CD4-positive, alpha-beta memory T cell (primary cell): Measurements from ENCODE around the gene TSC22D3. TPM values are rescaled to one million over a fixed set of nuclear protein-coding genes. Genes with fewer than 3 reads are reported as not detected.

Source experiments
- CTCF ChIA-PET: fragments of 350-600 bp; sonication (Branson Sonifier 250); formaldehyde crosslinking; loops from one replicate; lab custom pipeline; 2021; ENCODE audit warnings: inconsistent platforms; ENCODE audit not compliant: partially characterized antibody; lab: Charles Lee
- POLR2A ChIA-PET: fragments of 350-600 bp; sonication (Branson Sonifier 250); formaldehyde crosslinking; loops from one replicate; lab custom pipeline; 2021; ENCODE audit not compliant: partially characterized antibody; lab: Charles Lee
- DNase-seq, 5 donors: peaks; one replicate each; pipeline versions ENCODE4 v3.0.0 to v3.0.0-alpha.2; 2020 to 2022; ENCODE audit warnings: mixed read lengths in 1 of 5
- H3K27ac ChIP-seq: one replicate; pipeline ENCODE4 v1.7.0; 2013; ENCODE audit warnings: low read depth, low read length
- H3K27me3 ChIP-seq: 2 replicates; pipeline ENCODE4 v1.7.0; 2013; ENCODE audit warnings: mild to moderate bottlenecking, low read length, moderate library complexity; ENCODE audit not compliant: insufficient read depth
- H3K36me3 ChIP-seq: 2 replicates; pipeline ENCODE4 v1.7.0; 2013; ENCODE audit warnings: mild to moderate bottlenecking, low read length, moderate library complexity; ENCODE audit not compliant: insufficient read depth
- H3K4me1 ChIP-seq: 2 replicates; pipeline ENCODE4 v1.7.0; 2013; ENCODE audit warnings: mild to moderate bottlenecking, low read length, moderate library complexity; ENCODE audit not compliant: insufficient read depth
- H3K4me3 ChIP-seq, 2 donors: one replicate each; pipeline ENCODE4 v1.7.0; 2013; ENCODE audit warnings: low read length in 2 of 2, mild to moderate bottlenecking in 1 of 2
- H3K9me3 ChIP-seq, 2 donors: one replicate each; pipeline ENCODE4 v1.7.0; 2013; ENCODE audit warnings: low read length in 2 of 2, control low read depth in 1 of 2; ENCODE audit not compliant: control insufficient read depth in 1 of 2
- H3K27ac Mint-ChIP-seq, 7 donors: one replicate each; pipeline ENCODE4 v1.8.0; 2020 to 2021; ENCODE audit warnings: mixed read lengths in 7 of 7, mild to moderate bottlenecking in 6 of 7, inconsistent platforms in 3 of 7, moderate library complexity in 3 of 7
- H3K27me3 Mint-ChIP-seq, 2 donors: one replicate each; pipeline ENCODE4 v1.8.0; 2020 to 2021; ENCODE audit warnings: mixed read lengths in 2 of 2
- H3K36me3 Mint-ChIP-seq, 2 donors: one replicate each; pipeline ENCODE4 v1.8.0; 2020 to 2021; ENCODE audit warnings: mixed read lengths in 2 of 2, inconsistent platforms in 1 of 2, mild to moderate bottlenecking in 1 of 2
- H3K4me1 Mint-ChIP-seq, 4 donors: one replicate each; pipeline ENCODE4 v1.8.0; 2020 to 2021; ENCODE audit warnings: mixed read lengths in 4 of 4, mild to moderate bottlenecking in 1 of 4
- H3K4me3 Mint-ChIP-seq, 8 donors: one replicate each; pipeline ENCODE4 v1.8.0; 2020 to 2021; ENCODE audit warnings: mixed read lengths in 8 of 8, mild to moderate bottlenecking in 7 of 8, moderate library complexity in 6 of 8, inconsistent platforms in 3 of 8
- H3K9me3 Mint-ChIP-seq, 8 donors: one replicate each; pipeline ENCODE4 v1.8.0; 2020 to 2021; ENCODE audit warnings: mixed read lengths in 8 of 8, mild to moderate bottlenecking in 5 of 8, inconsistent platforms in 3 of 8, moderate library complexity in 1 of 8
- intact Hi-C: fragments of 100-400 bp; cut with micrococcal nuclease; formaldehyde crosslinking; loops from one replicate; pipeline ENCODE4 v1.15.1; 2023
- polyA plus RNA-seq, 2 donors: library from polyadenylated mRNA; unstranded; fragments of 300-500 nt; fragmentation: Illumina TruSeq; gene quantifications; one replicate each; pipeline ENCODE4 v1.2.3, GENCODE V29; 2021
- total RNA-seq, 2 experiments: library from RNA; stranded (reverse); gene quantifications; one replicate each; pipeline ENCODE4 v1.2.3, GENCODE V29; 2021

Gene TSC22D3
- total and polyA plus RNA-seq, 4 experiments from 2014 or later: 195 to 1,424 (median 481) TPM

DNA sequence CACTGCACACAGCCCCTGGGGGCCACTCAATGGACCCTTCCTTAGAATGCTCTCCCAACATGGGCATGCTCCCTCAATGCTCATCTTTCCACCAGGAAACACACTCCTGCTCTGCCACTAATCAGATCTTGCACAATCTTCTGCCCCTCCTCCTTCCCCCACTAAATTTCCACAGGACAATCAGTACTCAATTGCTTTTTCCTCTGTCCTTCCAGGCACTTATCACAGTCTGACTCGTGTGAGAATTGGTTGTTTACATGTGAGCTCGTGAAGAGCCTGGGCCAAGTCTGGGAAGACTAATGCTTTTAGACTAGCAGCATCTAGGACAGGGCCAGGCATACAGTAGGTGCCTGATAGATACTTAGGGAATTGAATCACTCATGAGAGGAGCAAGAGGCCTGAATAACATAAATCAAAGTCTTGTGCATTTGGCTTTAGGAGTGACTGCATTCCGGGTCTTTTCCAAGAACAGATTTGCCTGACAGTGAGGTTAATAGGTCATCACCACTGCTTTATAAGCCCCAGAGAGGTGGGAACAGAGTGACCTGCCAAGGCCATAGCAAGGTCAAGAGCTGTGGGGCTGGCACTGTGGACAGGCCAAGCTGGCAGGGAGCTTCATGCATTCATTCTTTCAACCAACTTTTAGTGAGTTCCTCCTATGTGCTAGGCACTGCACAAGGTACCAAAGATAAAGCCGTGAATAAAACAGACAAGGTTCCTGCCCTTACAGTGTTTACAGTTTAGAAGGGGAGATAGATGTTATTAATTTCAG lies 92.3 kb downstream of the TSC22D3 start:
- Mint-ChIP-seq H3K9me3 (no peaks in the 10 kb centered on the region), H3K4me3 (peak overlapping the region in 2 of 8 donors; percentile 13 to 25), H3K27me3 (no peaks in the 10 kb centered on the region), H3K36me3 (no peaks in the 10 kb centered on the region), H3K27ac (peak overlapping the region in 5 of 7 donors; percentile 17 to 82 (median 74)), H3K4me1 (peaks cover 36 to 74% (median 56%) of the 10 kb centered on the region in 4 donors)
- DNase-seq: no peak
- H3K36me3 ChIP-seq: no peaks in the 10 kb centered on the region
- peaks cover 56% of the 10 kb centered on the region for H3K4me1 ChIP-seq
- POLR2A ChIA-PET: interaction anchor here (1.4 to 20.8 kb wide), 3 partner anchors 9 to 362 kb away, joined by 3 to 1740 read pairs (median 33); partner anchors contain the start of gene VSIG1
- H3K27ac ChIP-seq: no peak overlapping the region
- no peak overlapping the region for H3K4me3 ChIP-seq
- intact Hi-C loops: no loop called here
- CTCF ChIA-PET: interaction anchor here (0.9 kb wide), 1 partner anchor 10 kb away, joined by 3 read pairs; no protein-coding TSS in a partner anchor
- H3K27me3 ChIP-seq: no peaks in the 10 kb centered on the region
- H3K9me3 ChIP-seq: no peaks in the 10 kb centered on the region

GRCh38 chrX:107682256-107682655 lies 93.3 kb downstream of the TSC22D3 start:
- Histone ChIP-seq H3K4me1 (peaks cover 62% of the 10 kb centered on the region), H3K27me3 (no peaks in the 10 kb centered on the region), H3K27ac (no peak overlapping the region), H3K36me3 (no peaks in the 10 kb centered on the region), H3K4me3 (no peak overlapping the region), H3K9me3 (no peaks in the 10 kb centered on the region)
- POLR2A ChIA-PET: interaction anchor here (3.9 to 20.8 kb wide), 2 partner anchors 8 to 31 kb away, joined by 33 to 1740 read pairs; no protein-coding TSS in a partner anchor
- DNase-seq: no peak
- Mint-ChIP-seq H3K4me1 (peaks cover 36 to 81% (median 63%) of the 10 kb centered on the region in 4 donors), H3K9me3 (no peaks in the 10 kb centered on the region), H3K4me3 (no peak overlapping the region), H3K36me3 (no peaks in the 10 kb centered on the region), H3K27me3 (no peaks in the 10 kb centered on the region), H3K27ac (peak overlapping the region in 5 of 7 donors; percentile 6 to 86 (median 54))
- CTCF ChIA-PET: no interaction called here
- intact Hi-C loops: no loop called here

GRCh38 chrX:107678957-107679740 lies 96.4 kb downstream of the TSC22D3 start:
- intact Hi-C loops: no loop called here
- no peaks in the 10 kb centered on the region for H3K27me3 ChIP-seq
- H3K36me3 ChIP-seq: no peaks in the 10 kb centered on the region
- peaks cover 46 to 83% (median 73%) of the 10 kb centered on the region in 4 donors for H3K4me1 Mint-ChIP-seq
- H3K9me3 ChIP-seq: no peaks in the 10 kb centered on the region
- no peak overlapping the region for H3K4me3 ChIP-seq
- ChIA-PET CTCF (interaction anchor here (0.8 to 13.2 kb wide), 5 partner anchors 22 to 96 kb away, joined by 3 to 462 read pairs (median 3); no protein-coding TSS in a partner anchor), POLR2A (interaction anchor here (1.3 to 20.8 kb wide), 6 partner anchors 10 to 97 kb away, joined by 4 to 1740 read pairs (median 14); partner anchors contain the start of genes NCBP2L and TSC22D3)
- H3K9me3 Mint-ChIP-seq: no peaks in the 10 kb centered on the region
- H3K27me3 Mint-ChIP-seq: no peaks in the 10 kb centered on the region
- peak; percentile 83 to 88 (median 86) for DNase-seq
- H3K27ac Mint-ChIP-seq: peak overlapping the region; percentile 96 to 100 (median 99)
- H3K4me3 Mint-ChIP-seq: peak overlapping the region in 6 of 8 donors; percentile 53 to 87 (median 60)
- H3K36me3 Mint-ChIP-seq: peaks cover 0 to 4% of the 10 kb centered on the region in 2 donors
- H3K4me1 ChIP-seq: peaks cover 62% of the 10 kb centered on the region
- H3K27ac ChIP-seq: peak overlapping the region; percentile 97

DNA sequence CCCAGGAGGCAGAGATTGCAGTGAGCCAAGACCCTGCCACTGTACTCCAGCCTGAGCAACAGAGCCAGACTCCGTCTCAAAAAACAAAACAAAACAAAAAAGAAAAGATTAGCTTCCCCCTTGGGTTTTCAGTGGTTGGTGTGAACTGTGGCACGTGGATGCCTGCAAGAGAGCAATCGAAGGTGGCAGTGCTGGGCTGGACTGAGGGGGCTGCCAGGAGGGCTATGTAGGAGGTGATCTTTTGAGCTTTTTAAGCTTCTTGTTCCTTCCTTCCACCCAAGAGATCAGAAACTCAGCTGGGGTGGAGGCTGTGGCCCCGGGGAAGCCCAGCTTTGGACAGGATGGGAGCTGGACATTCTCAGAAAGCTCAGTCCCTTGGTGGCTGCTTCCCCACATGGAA lies 97.7 kb downstream of the TSC22D3 start:
- ChIA-PET CTCF (interaction anchor here (0.9 to 13.2 kb wide), 6 partner anchors 13 to 100 kb away, joined by 3 to 462 read pairs (median 5); partner anchors contain the start of gene NCBP2L), POLR2A (interaction anchor here (1.0 to 20.8 kb wide), 9 partner anchors 8 to 98 kb away, joined by 3 to 1740 read pairs (median 10); partner anchors contain the start of genes NCBP2L, PRPS1 and TSC22D3)
- Histone ChIP-seq H3K4me3 (no peak overlapping the region), H3K27ac (peak overlapping the region; percentile 97), H3K4me1 (peaks cover 60% of the 10 kb centered on the region), H3K36me3 (no peaks in the 10 kb centered on the region), H3K9me3 (no peaks in the 10 kb centered on the region), H3K27me3 (no peaks in the 10 kb centered on the region)
- Mint-ChIP-seq H3K36me3 (peaks cover 0 to 5% of the 10 kb centered on the region in 2 donors), H3K4me1 (peaks cover 44 to 83% (median 72%) of the 10 kb centered on the region in 4 donors), H3K27me3 (no peaks in the 10 kb centered on the region), H3K4me3 (peak overlapping the region in 5 of 8 donors; percentile 1 to 87 (median 65)), H3K9me3 (no peaks in the 10 kb centered on the region), H3K27ac (peak overlapping the region; percentile 96 to 100 (median 99))
- intact Hi-C loops: no loop called here
- no peak for DNase-seq

- H3K9me3 ChIP-seq: no peaks in the 10 kb centered on the region
- H3K4me1 ChIP-seq: peaks cover 64% of the 10 kb centered on the region
- Mint-ChIP-seq H3K27ac (peak overlapping the region; percentile 96 to 100 (median 99)), H3K27me3 (no peaks in the 10 kb centered on the region), H3K9me3 (no peaks in the 10 kb centered on the region), H3K4me3 (peak overlapping the region in 6 of 8 donors; percentile 73 to 92 (median 88)), H3K4me1 (peaks cover 45 to 86% (median 73%) of the 10 kb centered on the region in 4 donors), H3K36me3 (peaks cover 0 to 6% of the 10 kb centered on the region in 2 donors)
- intact Hi-C loops: no loop called here
- H3K4me3 ChIP-seq: no peak overlapping the region
- CTCF ChIA-PET: interaction anchor here (0.9 to 13.2 kb wide), 5 partner anchors 14 to 101 kb away, joined by 3 to 462 read pairs (median 6); partner anchors contain the start of gene NCBP2L
- no peak for DNase-seq
- H3K27me3 ChIP-seq: no peaks in the 10 kb centered on the region
- H3K27ac ChIP-seq: peak overlapping the region; percentile 97
- H3K36me3 ChIP-seq: no peaks in the 10 kb centered on the region
- POLR2A ChIA-PET: interaction anchor here (1.0 to 20.8 kb wide), 10 partner anchors 7 to 99 kb away, joined by 3 to 1740 read pairs (median 10); partner anchors contain the start of genes NCBP2L, PRPS1 and TSC22D3
Observed at GRCh38 chrX:107677501-107677901, 98.1 kb downstream of the TSC22D3 start.

GRCh38 chrX:107676559-107677378 lies 98.8 kb downstream of the TSC22D3 start:
- Mint-ChIP-seq H3K9me3 (no peaks in the 10 kb centered on the region), H3K27ac (peak overlapping the region; percentile 96 to 100 (median 99)), H3K27me3 (no peaks in the 10 kb centered on the region), H3K36me3 (peaks cover 0 to 6% of the 10 kb centered on the region in 2 donors), H3K4me3 (peak overlapping the region; percentile 73 to 92 (median 88)), H3K4me1 (peaks cover 45 to 89% (median 75%) of the 10 kb centered on the region in 4 donors)
- no peaks in the 10 kb centered on the region for H3K36me3 ChIP-seq
- H3K27ac ChIP-seq: peak overlapping the region; percentile 97
- peak; percentile 44 to 67 (median 54) for DNase-seq
- peaks cover 65% of the 10 kb centered on the region for H3K4me1 ChIP-seq
- POLR2A ChIA-PET: interaction anchor here (0.8 to 20.8 kb wide), 14 partner anchors 8 to 149 kb away, joined by 3 to 1740 read pairs (median 4); partner anchors contain the start of genes MID2, NCBP2L and PRPS1
- CTCF ChIA-PET: interaction anchor here (0.9 to 13.2 kb wide), 5 partner anchors 14 to 101 kb away, joined by 4 to 462 read pairs (median 6); partner anchors contain the start of genes NCBP2L and TSC22D3
- peak overlapping the region; percentile 77 to 81 for H3K4me3 ChIP-seq
- no peaks in the 10 kb centered on the region for H3K27me3 ChIP-seq
- intact Hi-C loops: no loop called here
- no peaks in the 10 kb centered on the region for H3K9me3 ChIP-seq
